Parathyroid adenoma (tissue), 2 donors: ENCODE measurements around the gene SLC9A9.

Experiments
- H2AFZ ChIP-seq: fragments of 300-600 bp; sonication (generic); one replicate; pipeline ENCODE4 v1.7.0; 2017; ENCODE audit warnings: antibody characterized with exemption, mild to moderate bottlenecking
- H3K27ac ChIP-seq: fragments of 300-600 bp; sonication (generic); one replicate; pipeline ENCODE4 v1.7.0; 2017
- H3K27me3 ChIP-seq: fragments of 300-600 bp; sonication (generic); one replicate; pipeline ENCODE4 v1.7.0; 2017; ENCODE audit warnings: low read length; ENCODE audit not compliant: control insufficient read depth, insufficient read depth
- H3K36me3 ChIP-seq: fragments of 300-600 bp; sonication (generic); one replicate; pipeline ENCODE4 v1.7.0; 2017; ENCODE audit warnings: low read length; ENCODE audit not compliant: control insufficient read depth, insufficient read depth
- H3K4me1 ChIP-seq: fragments of 300-600 bp; sonication (generic); one replicate; pipeline ENCODE4 v1.7.0; 2017; ENCODE audit warnings: control low read depth
- H3K4me2 ChIP-seq: fragments of 300-600 bp; sonication (generic); one replicate; pipeline ENCODE4 v1.7.0; 2017; ENCODE audit warnings: low read length
- H3K4me3 ChIP-seq: fragments of 300-600 bp; sonication (generic); one replicate; pipeline ENCODE4 v1.7.0; 2017; ENCODE audit warnings: low read depth, low read length
- H3K79me2 ChIP-seq: fragments of 300-600 bp; sonication (generic); one replicate; pipeline ENCODE4 v1.7.0; 2017; ENCODE audit warnings: control low read depth
- H3K9ac ChIP-seq: fragments of 300-600 bp; sonication (generic); one replicate; pipeline ENCODE4 v1.7.0; 2017; ENCODE audit warnings: mild to moderate bottlenecking
- H3K9me3 ChIP-seq: fragments of 300-600 bp; sonication (generic); one replicate; pipeline ENCODE4 v1.7.0; 2017; ENCODE audit warnings: low read length; ENCODE audit not compliant: control insufficient read depth
- TF ChIP-seq, protein P1 (sequence below): fragments of 300-600 bp; sonication (generic); IDR thresholded peaks from one replicate; pipeline ENCODE4 v1.7.0; 2017; ENCODE audit warnings: antibody characterized with exemption, mild to moderate bottlenecking
- donor health status: primary hyperparathyroidism.

SLC9A9 gene

DNA sequence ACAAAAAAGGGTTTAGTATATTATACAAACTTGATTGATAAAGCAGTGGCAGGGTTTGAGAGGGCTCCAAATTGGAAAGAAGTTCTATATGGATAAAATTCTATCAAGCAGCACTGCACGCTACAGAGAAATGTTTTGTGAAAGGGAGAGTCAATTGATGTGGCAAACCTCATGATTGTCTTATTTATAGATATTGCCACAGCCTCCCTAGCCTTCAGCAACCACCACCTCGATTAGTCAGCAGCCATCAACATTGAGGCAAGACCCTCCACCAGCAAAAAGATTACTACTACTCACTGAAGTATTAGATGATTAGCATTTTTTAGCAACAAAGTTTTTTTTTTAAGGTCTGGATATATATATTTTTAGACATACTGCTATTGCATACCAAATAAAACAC, 432.0 kb downstream of the SLC9A9 start:
- no peak overlapping the region for H3K9ac ChIP-seq
- no peaks in the 10 kb centered on the region for H3K79me2 ChIP-seq
- H3K27ac ChIP-seq = no peak overlapping the region
- H3K27me3 ChIP-seq = no peaks in the 10 kb centered on the region
- no peak overlapping the region for H2AFZ ChIP-seq
- no peak overlapping the region for H3K4me2 ChIP-seq
- no peaks in the 10 kb centered on the region for H3K4me1 ChIP-seq
- no peaks in the 10 kb centered on the region for H3K9me3 ChIP-seq
- H3K4me3 ChIP-seq = no peak overlapping the region
- H3K36me3 ChIP-seq = no peaks in the 10 kb centered on the region
- TF ChIP-seq, protein P1, sequence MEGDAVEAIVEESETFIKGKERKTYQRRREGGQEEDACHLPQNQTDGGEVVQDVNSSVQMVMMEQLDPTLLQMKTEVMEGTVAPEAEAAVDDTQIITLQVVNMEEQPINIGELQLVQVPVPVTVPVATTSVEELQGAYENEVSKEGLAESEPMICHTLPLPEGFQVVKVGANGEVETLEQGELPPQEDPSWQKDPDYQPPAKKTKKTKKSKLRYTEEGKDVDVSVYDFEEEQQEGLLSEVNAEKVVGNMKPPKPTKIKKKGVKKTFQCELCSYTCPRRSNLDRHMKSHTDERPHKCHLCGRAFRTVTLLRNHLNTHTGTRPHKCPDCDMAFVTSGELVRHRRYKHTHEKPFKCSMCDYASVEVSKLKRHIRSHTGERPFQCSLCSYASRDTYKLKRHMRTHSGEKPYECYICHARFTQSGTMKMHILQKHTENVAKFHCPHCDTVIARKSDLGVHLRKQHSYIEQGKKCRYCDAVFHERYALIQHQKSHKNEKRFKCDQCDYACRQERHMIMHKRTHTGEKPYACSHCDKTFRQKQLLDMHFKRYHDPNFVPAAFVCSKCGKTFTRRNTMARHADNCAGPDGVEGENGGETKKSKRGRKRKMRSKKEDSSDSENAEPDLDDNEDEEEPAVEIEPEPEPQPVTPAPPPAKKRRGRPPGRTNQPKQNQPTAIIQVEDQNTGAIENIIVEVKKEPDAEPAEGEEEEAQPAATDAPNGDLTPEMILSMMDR = no peak

DNA sequence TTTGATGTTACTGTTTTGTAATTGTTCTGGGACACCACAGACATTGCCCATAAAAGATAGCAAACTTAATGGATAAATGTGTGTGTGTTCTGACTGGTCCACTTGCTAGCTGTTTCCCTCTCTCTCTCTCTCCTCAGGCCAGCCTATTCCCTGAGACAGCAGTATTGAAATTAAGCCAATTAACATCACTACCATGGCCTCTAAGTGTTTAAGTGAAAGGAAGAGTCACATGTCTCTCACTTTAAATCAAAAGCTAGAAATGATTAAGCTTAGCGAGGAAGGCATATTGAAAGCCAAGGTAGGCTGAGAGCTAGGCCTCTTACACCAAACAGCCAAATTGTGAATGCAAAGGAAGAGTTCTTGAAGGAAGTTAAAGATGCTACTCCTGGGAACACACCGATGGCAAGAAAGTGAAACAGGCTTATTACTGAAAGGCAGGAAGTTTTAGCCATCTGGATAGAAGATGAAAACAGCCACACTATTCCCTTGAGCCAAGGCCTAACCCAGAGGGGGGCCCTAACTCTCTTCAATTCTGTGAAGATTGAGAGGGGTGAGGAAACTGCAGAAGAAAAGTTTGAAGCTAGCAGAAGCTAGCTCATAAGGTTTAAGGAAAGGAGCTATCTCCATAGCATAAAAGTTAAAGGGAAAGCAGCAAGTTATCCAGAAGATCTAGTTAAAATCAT, 433.6 kb downstream of the SLC9A9 start:
- no peak overlapping the region for H3K27ac ChIP-seq
- no peaks in the 10 kb centered on the region for H3K36me3 ChIP-seq
- H3K4me1 ChIP-seq = no peaks in the 10 kb centered on the region
- no peaks in the 10 kb centered on the region for H3K9me3 ChIP-seq
- H3K4me2 ChIP-seq = no peak overlapping the region
- no peak overlapping the region for H3K4me3 ChIP-seq
- no peak overlapping the region for H2AFZ ChIP-seq
- H3K27me3 ChIP-seq = no peaks in the 10 kb centered on the region
- TF ChIP-seq, protein P1 = no peak
- H3K79me2 ChIP-seq = no peaks in the 10 kb centered on the region
- no peak overlapping the region for H3K9ac ChIP-seq

DNA sequence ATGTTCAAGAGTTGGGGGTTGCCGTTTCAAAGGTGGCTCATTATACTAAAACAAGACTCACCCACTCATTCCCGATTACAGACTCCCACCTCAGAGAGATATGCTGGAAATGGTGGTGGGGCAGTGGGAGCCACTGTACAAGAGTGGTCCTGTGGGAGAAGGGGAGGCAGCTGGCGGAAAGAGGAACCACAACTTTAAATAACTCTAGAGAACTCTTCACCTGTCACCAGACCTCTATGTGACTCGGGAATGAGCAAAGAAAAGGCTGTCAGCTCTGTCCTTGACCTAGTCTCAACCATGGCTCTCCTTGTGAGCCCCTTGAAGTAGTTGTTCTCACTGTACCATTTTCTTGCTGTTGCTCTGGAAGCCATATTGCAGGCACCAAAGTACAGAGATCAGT, 434.9 kb downstream of the SLC9A9 start:
- Histone ChIP-seq H3K9ac (no peak overlapping the region), H3K36me3 (no peaks in the 10 kb centered on the region), H3K27ac (no peak overlapping the region), H3K4me3 (no peak overlapping the region), H3K79me2 (no peaks in the 10 kb centered on the region), H2AFZ (no peak overlapping the region), H3K4me2 (no peak overlapping the region), H3K27me3 (no peaks in the 10 kb centered on the region), H3K4me1 (no peaks in the 10 kb centered on the region), H3K9me3 (no peaks in the 10 kb centered on the region)
- TF ChIP-seq, protein P1 = no peak

DNA sequence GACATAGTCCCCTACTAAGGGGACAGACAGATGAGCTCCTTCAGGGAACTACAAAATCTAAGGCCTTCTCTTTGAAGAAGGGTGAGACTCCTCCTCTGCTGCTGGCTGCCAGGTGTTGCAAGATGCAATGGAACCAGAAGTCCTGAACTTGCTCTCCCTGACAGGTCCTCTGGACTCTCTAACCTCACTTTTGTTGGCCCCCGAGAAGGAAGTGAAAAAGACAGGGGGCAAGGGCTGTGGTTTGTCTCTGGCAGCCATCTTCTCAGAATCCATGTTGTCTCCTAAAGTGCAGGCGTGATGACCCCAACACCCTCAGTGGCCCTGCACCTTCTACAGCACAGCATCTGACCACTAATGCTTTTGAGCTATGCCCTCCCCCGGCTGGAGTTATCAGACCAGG, 436.2 kb downstream of the SLC9A9 start:
- Histone ChIP-seq H3K27ac (no peak overlapping the region), H3K4me1 (no peaks in the 10 kb centered on the region), H3K9me3 (no peaks in the 10 kb centered on the region), H3K4me3 (no peak overlapping the region), H2AFZ (no peak overlapping the region), H3K9ac (no peak overlapping the region), H3K4me2 (no peak overlapping the region), H3K79me2 (no peaks in the 10 kb centered on the region), H3K27me3 (no peaks in the 10 kb centered on the region), H3K36me3 (no peaks in the 10 kb centered on the region)
- TF ChIP-seq, protein P1 = no peak

DNA sequence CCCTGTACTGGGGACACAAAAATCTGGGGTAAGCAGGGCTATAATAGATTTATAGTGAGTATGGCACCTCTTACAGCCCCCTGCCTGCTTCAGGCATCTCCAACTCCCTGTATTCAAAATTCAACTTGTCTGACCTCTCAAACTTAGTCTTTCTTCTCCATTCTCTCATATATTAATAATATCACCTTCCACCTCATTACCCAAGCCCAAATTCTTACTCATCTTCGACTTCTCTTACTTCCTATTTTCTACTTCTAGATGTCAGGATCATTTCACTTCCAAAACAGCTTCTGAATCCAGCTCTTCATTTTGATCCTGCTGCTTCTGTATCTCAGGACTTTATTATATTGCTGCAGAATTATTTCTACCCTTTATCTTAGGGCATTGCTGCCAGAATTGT, 438.0 kb downstream of the SLC9A9 start:
- Histone ChIP-seq H3K36me3 (no peaks in the 10 kb centered on the region), H3K4me2 (no peak overlapping the region), H3K9me3 (no peaks in the 10 kb centered on the region), H3K79me2 (no peaks in the 10 kb centered on the region), H3K4me3 (no peak overlapping the region), H3K27me3 (no peaks in the 10 kb centered on the region), H2AFZ (no peak overlapping the region), H3K9ac (no peak overlapping the region), H3K27ac (no peak overlapping the region), H3K4me1 (no peaks in the 10 kb centered on the region)
- TF ChIP-seq, protein P1 = no peak
